Body of pancreas (tissue), 4 donors: ENCODE data around the gene C1QL2.

ENCODE experiments used
- CTCF ChIP-seq, 7 experiments: fragments of 450-650 bp in 4 of 7; fragments of 200-600 bp in 3 of 7; sonication (generic) in 3 of 7; IDR thresholded peaks; one replicate each; pipeline ENCODE4 v1.5.1; 2016 to 2019; ENCODE audit warnings: antibody characterized with exemption in 7 of 7
- POLR2A ChIP-seq, 3 donors: fragments of 450-650 bp; IDR thresholded peaks; one replicate each; pipeline ENCODE4 v1.6.1; 2016; ENCODE audit warnings: antibody characterized with exemption in 3 of 3, mild to moderate bottlenecking in 2 of 3

GRCh38 chr2:119113489-119113770, 45.1 kb downstream of the C1QL2 start:
- TF ChIP-seq POLR2A (IDR thresholded peaks at IDR 0.05), result no peak
- no peak for TF ChIP-seq CTCF (IDR thresholded peaks at IDR 0.05)
